Measurements from ENCODE around the gene PHYHD1. TPM values are rescaled to one million over a fixed set of nuclear protein-coding genes. Genes with fewer than 3 reads are reported as not detected.

The PHYHD1 gene
- total and polyA plus RNA-seq, 2 of the 4 experiments (the other 2 are of a cell fraction): 2.2 to 8.4 TPM

GRCh38 chr9:128983536-128983935, 62.8 kb downstream of the PHYHD1 start:
- no peak overlapping the region for H3K4ac ChIP-seq (ENCODE audit: low read depth, low read length)
- H3K4me1 ChIP-seq (ENCODE audit: control insufficient read depth, insufficient read depth, low read length): peaks cover 10% of the 10 kb centered on the region
- BruUV-seq (replicated peaks): no TSS peak
- no peak overlapping the region for H4K8ac ChIP-seq (ENCODE audit: low read depth in 2 of 2, low read length in 2 of 2)
- no peak overlapping the region for H3K4me3 ChIP-seq (ENCODE audit: insufficient read depth, low read depth, low read length)
- no CpG with 5 or more reads among the region's 8 CpGs for WGBS, 2 experiments (ENCODE audit: extremely low coverage in 2 of 2, insufficient read length in 1 of 2)
- in situ Hi-C loops (cut with MboI; ENCODE audit: low sequenced_read_pairs): no loop called here
- no peak overlapping the region for H3K18ac ChIP-seq (ENCODE audit: low read depth, low read length)
- no peaks in the 10 kb centered on the region for H3K27me3 ChIP-seq (ENCODE audit: control insufficient read depth, insufficient read depth, low read length)
- H3K9me3 ChIP-seq (ENCODE audit: control insufficient read depth, insufficient read depth, low read length): no peaks in the 10 kb centered on the region
- no peak for TF ChIP-seq RCOR1 (IDR thresholded peaks at IDR 0.05; ENCODE audit: insufficient replicate concordance, low read length)
- TF ChIP-seq CEBPB (IDR thresholded peaks at IDR 0.05; ENCODE audit: low read depth, low read length): no peak
- TF ChIP-seq BHLHE40 (IDR thresholded peaks at IDR 0.05; ENCODE audit: low read depth, low read length): no peak
- no peak for TF ChIP-seq USF2 (IDR thresholded peaks at IDR 0.05; ENCODE audit: low read depth, low read length)
- no peak for TF ChIP-seq CTCF (conservative IDR thresholded peaks at IDR 0.05; ENCODE audit: low read depth, low read length)
- no peak for TF ChIP-seq RFX5 (IDR thresholded peaks at IDR 0.05; ENCODE audit: low read depth, low read length)
- TF ChIP-seq NFE2L2 (IDR thresholded peaks at IDR 0.05; ENCODE audit: low read depth, low read length): no peak
- TF ChIP-seq ELK1 (IDR thresholded peaks at IDR 0.05; ENCODE audit: borderline replicate concordance, low read depth, low read length): no peak
- no peak for TF ChIP-seq FOS (IDR thresholded peaks at IDR 0.05; ENCODE audit: low read depth, low read length)
- TF ChIP-seq RAD21 (IDR thresholded peaks at IDR 0.05; ENCODE audit: low read length): no peak
- no peak for TF ChIP-seq MAZ (IDR thresholded peaks at IDR 0.05; ENCODE audit: borderline replicate concordance, low read depth, low read length)
- H2BK120ac ChIP-seq (ENCODE audit: low read depth, low read length): no peak overlapping the region
- H3K14ac ChIP-seq (replicated peaks; ENCODE audit: low read depth, low read length): no peak overlapping the region
- H3K9me1 ChIP-seq (ENCODE audit: insufficient read depth, low read length): peaks cover 10% of the 10 kb centered on the region
- H3K36me3 ChIP-seq (ENCODE audit: control insufficient read depth, insufficient read depth, low read length): peaks cover 53% of the 10 kb centered on the region
- H4K5ac ChIP-seq (ENCODE audit: low read depth, low read length): no peak overlapping the region
- no peak overlapping the region for H2AFZ ChIP-seq (replicated peaks; ENCODE audit: low read length, poor library complexity)
- no peak overlapping the region for H2BK5ac ChIP-seq (ENCODE audit: low read depth, low read length, poor library complexity, severe bottlenecking)
- H3K4me2 ChIP-seq (ENCODE audit: low read depth, low read length): no peak overlapping the region
- H2AK5ac ChIP-seq (ENCODE audit: low read depth, low read length): no peak overlapping the region
- H2AK9ac ChIP-seq (replicated peaks; ENCODE audit: low read depth, low read length, poor library complexity): no peak overlapping the region
- no peak overlapping the region for H3K27ac ChIP-seq (ENCODE audit: insufficient read depth, low read length)
- ChIA-PET POLR2A (ENCODE audit: unreplicated experiment) (no interaction called here), CTCF (no interaction called here)
- no peak overlapping the region for H2BK20ac ChIP-seq (ENCODE audit: low read depth, low read length)
- no peak overlapping the region for H4K91ac ChIP-seq (ENCODE audit: insufficient read depth, low read depth, low read length)
- dilution Hi-C loops (cut with HindIII; ENCODE audit: low sequenced_read_pairs, unreplicated experiment): no loop called here
- H4K20me1 ChIP-seq (ENCODE audit: insufficient read depth, low read length): no peaks in the 10 kb centered on the region
- no peak overlapping the region for H3K23ac ChIP-seq (ENCODE audit: low read depth, low read length)
- no peak overlapping the region for H3K9ac ChIP-seq (ENCODE audit: low read depth, low read length)
- H3K79me1 ChIP-seq (ENCODE audit: low read depth in 1 of 2, low read length in 2 of 2): peaks cover 0 to 16% of the 10 kb centered on the region in 2 experiments; a peak in 3 of 4 replicates
- no peak overlapping the region for H3K56ac ChIP-seq (ENCODE audit: extremely low read depth, insufficient read depth, low read length)
- ATAC-seq (ENCODE audit: low read depth): no peak
- no peak overlapping the region for H2BK15ac ChIP-seq (ENCODE audit: low read depth, low read length)
- DNase-seq: no peak
- intact Hi-C loops (cut with micrococcal nuclease): no loop called here
